ENCODE measurements around the gene CDC42EP5.

DNA sequence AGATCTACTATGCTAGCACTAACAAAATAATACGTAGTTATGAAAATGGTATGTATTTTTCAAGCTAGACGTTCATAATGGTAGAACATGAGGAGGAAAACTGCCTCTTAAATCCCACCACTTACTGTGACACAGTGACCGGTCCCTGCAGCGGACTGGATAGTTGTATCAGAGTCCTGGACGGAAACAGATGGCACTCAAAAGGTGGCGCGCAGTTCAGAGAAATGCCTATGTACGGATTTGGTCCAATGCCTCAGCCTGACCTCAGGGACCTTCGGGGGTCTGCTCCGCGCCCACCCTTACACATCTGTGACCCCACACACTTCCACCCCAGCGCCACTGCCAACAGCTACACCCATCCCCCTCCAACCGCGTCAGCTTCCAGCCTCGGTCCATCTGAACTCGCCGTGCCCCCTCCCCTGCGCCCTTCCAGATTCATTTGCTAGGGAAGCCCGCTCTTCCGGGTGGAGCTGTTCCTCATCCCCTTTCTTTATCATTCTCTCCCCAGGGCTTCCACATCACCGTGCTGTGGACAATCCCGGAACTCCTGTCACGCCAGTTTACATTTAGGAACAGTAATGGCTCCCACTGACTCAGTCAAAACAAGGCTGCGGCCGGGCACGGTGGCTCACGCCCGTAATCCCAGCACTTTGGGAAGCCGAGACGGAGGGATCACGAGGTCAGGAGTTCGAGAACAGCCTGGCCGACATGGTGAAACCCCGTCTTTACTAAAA lies 24.9 kb downstream of the CDC42EP5 start:
- TF ChIP-seq, protein P1, sequence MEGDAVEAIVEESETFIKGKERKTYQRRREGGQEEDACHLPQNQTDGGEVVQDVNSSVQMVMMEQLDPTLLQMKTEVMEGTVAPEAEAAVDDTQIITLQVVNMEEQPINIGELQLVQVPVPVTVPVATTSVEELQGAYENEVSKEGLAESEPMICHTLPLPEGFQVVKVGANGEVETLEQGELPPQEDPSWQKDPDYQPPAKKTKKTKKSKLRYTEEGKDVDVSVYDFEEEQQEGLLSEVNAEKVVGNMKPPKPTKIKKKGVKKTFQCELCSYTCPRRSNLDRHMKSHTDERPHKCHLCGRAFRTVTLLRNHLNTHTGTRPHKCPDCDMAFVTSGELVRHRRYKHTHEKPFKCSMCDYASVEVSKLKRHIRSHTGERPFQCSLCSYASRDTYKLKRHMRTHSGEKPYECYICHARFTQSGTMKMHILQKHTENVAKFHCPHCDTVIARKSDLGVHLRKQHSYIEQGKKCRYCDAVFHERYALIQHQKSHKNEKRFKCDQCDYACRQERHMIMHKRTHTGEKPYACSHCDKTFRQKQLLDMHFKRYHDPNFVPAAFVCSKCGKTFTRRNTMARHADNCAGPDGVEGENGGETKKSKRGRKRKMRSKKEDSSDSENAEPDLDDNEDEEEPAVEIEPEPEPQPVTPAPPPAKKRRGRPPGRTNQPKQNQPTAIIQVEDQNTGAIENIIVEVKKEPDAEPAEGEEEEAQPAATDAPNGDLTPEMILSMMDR (IDR thresholded peaks at IDR 0.05; ENCODE audit: low read depth, low read length, poor library complexity, severe bottlenecking) = no peak
- TF ChIP-seq EZH2phosphoT487 (IDR thresholded peaks at IDR 0.05; ENCODE audit: borderline replicate concordance, low read length) = no peak
